Measurements from ENCODE around the gene CUL1.
A peak's percentile ranks its signal among the peaks of the same experiment; 100 is the strongest.

The CUL1 gene

DNA sequence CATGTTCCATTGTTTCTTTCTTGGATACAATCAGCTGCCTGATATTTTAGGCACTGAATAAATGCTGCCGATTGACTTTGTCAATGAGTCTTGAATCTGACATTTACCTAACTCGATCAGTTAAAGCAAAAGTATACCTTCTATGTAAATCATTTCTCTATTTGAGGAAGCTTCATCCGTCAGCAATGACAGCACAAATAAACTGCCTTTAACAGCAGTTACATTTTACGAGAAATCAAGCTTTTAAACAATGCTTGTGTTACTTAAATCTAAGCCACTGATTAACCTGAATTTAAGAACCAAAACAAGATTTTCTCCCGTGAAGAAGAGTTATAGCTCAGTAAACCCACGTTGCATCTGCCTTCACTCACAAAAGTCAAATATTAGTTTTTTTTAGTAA is 71.3 kb downstream of the CUL1 start:
- DNase-seq, result no peak

DNA sequence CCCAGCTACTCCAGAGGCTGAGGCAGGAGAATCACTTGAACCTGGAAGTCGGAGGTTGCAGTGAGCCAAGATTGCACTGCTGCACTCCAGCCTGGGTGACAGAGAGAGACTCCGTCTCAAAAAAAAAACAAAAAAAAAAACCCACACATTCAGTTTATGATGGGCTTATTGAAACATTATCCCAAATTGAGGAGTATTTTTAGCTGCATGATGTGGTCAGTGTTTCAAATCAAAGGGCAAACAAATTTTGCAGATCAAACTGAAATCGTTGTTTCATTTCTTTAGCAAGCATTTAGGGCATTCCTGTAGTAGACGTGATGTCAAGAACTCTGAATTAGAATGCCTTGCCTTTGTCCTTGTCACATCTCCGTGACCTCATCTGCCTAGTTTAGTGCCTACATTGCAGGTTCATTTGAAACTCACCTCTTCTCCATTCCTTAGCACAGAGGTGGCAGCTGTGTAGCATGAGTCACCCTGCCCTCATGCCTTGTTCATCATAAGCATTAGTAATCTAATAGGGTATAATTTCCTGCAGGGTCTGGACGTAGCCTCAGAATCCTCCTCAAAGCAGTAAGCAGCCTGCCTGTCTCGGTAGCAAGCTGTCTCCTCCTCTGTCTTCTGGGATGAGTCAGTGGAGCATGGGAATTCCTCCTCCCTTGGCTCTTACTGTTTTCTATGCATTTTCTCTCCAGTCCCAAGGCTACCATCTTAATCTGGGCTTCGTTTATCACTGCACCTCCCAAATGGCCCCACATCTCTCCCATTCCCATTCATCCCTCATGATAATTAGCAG is 73.8 kb downstream of the CUL1 start:
- DNase-seq, result peak; percentile 17 to 47

DNA sequence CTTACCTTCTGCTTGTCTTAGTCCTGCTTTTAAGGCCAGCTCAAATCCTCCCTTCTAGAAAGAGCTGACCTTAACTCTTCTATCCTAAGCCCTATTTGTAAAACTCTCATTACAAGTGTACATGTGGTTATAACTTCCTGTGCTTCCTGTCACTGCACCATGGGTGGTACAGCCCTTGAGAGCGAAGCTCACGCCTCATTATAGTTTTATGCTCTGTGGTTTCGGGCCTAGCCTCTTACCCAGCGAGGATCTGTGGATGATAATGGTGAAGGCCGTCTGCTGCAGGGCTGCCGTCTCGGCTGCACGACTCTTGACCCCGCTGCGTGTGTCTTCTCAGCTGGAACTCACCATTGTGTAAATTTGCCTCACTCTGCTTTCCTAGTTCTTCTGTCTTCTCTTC is 74.6 kb downstream of the CUL1 start:
- DNase-seq, result peak; percentile 19 to 34

DNA sequence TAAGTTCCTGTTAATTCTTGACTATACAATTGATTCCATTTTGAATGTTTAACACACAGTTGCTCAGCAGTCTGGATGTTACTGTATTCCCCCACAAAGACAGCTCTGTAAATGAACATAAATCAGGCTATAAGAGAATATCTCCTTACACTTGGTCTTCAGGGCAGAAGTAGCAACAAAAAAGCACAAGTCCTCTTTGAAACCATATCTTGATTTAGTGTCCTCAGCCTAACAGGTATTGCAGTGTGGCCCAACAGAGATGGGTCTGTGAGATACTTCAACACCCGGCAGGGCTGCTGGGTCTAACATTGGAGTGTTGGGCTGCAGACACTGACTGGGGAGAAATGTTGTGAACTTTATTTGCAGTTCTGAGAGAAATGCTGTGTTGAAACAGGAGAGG is 75.8 kb downstream of the CUL1 start:
- DNase-seq, result no peak

DNA sequence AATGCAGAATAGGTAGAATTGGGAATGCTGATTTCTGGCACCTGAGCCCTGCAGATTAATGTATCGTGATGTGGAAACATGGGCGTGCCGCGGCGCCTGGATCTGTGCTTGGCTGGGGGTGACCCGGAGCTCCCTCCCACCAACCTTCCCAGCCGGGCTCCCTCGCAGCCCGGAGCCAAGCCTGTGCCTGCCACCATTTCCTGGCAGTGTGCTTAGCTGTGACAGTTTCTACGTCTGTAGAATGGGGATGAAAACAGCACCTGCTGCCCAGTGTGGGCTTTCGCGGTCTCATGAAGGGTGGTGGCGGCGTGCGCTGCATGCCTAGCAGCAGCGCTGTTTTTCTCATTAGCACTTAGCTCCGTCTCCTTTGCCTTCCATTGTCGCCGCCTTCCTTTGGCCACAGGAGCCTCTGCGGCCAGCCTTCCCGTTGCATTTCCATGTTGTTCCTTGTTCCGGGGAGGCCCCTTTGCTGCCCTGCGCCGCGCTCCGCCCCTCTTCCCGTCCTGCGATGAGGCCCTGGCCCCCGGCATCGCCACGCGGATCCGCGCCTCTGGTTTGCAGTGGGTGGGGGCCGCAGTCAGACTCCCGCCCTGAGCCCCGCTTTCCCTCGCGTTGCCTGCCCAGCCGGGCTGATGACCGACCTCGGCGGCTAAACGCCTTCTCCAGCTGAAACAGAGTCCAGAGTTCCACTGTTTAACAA is 84.2 kb downstream of the CUL1 start:
- no peak for DNase-seq

DNA sequence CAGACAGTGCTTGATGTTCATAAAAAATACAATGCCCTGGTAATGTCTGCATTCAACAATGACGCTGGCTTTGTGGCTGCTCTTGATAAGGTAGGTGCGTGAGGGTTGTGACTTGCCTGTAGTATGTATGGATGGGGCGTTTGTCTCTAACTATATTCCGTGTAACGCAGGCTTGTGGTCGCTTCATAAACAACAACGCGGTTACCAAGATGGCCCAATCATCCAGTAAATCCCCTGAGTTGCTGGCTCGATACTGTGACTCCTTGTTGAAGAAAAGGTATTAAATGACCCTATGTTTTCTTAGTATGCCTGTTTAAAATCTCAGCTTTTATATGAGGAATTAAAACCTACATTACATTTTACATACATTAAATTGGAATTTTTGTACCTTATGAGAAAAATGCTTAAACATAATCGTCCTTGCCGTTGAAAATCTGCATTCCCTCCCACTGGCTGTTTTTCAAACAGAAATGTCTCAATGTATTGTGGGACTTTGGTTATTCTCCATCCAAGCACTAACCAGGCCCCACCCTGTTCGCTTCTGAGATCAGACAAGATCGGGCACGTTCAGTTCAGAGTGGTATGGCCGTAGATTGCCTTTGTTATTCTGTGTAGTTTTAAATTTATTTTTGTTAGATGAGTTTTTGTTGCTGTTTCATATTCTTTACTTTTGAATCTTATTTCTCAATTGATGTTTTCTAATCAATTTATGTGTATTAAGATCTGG is 85.3 kb downstream of the CUL1 start:
- no peak for DNase-seq

DNA sequence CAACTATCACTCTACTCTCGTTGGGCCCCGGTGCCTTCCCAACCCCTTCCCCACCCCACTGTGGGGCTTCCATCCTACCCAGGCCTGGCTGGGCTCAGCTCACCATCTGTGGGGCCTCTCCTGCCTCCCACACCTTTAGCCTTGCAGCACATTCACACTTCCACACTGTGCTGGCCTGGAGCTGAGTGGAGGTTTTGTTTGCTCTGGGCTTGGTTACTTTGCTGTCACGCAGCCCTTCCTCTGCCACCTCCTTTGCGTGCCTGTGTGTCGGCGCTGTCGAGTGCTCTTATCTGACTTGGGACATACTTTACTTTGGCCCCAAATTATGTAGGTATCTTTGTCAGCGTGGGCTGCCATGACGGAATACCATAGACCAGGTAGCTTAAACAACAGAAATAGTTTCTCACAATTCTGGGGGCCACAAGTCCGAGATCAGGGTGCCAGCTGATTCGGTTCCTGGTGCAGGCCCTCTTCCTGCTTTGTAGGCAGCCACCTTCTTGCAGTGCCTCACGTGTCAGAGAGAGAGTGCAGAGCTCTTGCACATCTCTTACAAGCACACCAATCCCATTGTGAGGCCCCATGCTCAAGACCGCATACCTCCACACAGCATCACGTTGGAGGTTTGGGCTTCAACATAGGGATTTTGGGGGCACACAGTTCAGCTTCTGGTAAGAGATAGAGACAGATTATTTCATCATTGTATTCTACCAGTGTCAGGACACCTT is 89.0 kb downstream of the CUL1 start:
- DNase-seq, result no peak

DNA sequence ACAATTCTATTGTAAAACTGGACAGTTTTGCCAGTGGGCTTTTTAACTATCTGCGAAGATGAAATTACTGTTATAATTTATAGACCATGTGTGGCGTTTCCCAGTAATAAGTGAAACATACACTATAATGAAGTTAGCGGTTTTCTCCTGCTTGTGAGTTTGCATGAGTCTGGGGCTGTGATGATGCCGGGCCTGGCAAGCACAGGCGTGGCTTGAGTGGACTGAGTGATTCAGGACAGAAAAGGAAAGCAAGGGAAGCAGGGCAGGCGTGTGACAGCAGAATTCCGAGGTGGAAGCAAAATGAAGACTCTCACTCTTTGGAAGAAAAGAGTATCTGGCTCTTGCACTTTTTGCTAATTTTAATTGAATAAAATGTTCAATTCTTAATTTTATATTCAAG is 90.5 kb downstream of the CUL1 start:
- DNase-seq, result no peak

DNA sequence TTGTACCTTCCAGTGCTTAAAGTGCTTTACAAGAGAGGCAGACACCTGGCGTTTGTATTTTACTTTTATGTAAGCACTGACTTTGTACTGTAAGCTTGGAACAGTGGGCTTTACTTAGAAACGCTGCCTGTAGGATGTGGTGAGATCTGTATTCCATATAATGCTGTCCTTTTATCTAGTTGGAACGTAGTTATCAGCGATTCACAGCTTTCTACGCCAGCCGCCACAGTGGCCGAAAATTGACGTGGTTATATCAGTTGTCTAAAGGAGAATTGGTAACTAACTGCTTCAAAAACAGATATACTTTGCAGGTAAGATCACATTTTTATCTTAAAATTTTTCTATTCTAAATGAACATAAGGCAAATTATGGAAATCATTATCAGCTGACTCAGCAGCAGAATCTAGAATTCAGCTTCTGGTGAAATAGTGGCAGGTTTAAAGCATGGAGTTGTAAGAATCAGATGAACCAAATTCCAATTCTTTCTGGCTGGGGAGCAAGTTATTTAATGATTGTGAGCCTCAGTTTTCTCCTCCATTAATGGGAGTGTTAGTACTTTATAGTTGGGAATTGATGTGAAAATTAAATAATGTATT is 91.5 kb downstream of the CUL1 start:
- no peak for DNase-seq

DNA sequence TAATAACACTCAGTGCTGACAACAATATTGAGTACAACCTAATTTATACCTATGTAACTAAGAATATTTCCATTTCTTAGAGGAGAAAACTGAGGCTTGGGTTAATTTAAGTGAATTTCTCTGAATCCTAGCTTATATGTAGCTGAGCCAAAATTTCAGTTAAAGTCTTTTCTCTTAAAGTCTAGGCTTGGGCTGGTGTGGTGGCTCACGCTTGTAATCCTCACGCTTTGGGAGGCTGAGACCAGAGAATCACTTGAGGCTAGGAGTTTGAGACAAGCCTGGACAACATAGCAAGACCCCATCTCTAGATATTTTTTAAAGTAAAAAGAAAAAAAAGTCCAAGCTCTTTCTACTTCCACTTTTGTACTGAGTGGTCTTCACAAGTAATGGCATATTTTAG is 92.1 kb downstream of the CUL1 start:
- DNase-seq, result no peak

DNA sequence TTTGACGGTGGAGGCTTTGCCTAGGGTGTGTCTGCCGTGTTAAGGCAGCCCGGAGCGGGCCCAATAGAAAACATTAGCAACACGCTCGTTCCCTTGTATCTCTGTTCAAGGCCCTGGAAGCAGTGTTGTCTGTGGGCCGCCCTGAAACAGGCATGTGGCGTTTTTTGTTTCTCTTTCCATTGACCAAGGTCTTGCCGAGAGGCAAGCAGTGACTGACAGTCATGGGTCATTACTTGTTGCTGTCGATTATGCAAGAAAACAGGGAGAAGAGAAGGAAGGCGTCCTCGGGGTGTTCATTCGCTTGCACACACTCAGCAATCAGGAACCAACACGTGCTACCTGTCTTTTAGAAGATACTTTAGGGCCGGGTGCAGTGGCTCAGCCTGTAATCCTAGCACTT is 92.8 kb downstream of the CUL1 start:
- no peak for DNase-seq

DNA sequence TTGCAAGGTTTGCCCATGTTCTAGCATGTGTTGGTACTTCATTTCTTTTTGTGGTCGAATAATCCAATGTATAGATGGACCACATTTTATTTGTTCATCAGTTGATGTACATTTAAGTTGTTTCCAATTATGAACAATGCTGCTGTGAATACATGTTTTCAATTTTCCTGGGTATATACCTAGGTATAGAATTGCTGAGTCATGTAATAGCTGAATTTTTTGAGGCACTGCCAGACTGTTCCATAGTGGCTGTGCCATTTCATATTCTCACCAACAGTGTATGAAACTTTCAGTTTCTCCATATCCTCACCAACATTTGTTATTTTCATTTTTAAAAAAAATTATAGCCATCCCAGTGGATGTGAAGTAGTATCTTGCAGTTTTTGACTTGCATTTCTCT is 94.9 kb downstream of the CUL1 start:
- no peak for DNase-seq

DNA sequence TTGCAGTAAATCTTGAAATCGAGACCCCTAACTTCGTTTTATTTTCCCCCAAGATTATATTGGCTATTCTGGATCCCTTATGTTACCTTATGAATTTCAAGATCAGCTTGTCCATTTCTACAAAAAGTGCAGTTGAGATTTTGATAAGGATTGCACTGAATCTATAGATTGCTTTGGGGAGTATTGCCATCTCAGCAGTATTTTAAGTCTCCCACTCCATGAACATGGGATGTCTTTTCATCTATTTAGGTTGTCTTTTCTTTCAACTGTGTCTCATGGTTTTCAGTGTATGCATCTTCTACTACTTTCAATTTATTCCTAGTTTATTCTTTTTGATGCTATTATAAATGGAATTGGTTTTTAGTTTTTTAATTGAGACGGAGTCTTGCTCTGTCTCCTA is 95.8 kb downstream of the CUL1 start:
- no peak for DNase-seq

DNA sequence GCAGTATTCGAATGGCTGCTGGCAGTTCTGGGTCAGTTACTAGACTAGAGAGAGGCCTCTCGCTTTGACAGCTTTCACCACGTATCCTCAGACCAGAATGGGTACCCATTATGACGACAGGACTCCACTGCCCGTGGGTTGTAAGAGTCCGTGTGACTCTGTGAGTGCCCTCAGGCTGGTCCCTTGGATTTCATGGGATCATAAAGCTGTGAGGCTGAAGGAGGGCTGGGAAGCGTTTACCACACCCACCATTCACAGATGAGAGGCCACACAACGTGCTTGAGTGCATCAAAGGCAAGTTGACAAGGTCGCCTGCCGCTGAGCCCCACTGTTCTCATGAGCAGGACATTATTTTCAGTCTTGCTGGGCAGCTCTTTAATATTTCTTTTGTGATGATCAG is 98.1 kb downstream of the CUL1 start:
- DNase-seq, result no peak

DNA sequence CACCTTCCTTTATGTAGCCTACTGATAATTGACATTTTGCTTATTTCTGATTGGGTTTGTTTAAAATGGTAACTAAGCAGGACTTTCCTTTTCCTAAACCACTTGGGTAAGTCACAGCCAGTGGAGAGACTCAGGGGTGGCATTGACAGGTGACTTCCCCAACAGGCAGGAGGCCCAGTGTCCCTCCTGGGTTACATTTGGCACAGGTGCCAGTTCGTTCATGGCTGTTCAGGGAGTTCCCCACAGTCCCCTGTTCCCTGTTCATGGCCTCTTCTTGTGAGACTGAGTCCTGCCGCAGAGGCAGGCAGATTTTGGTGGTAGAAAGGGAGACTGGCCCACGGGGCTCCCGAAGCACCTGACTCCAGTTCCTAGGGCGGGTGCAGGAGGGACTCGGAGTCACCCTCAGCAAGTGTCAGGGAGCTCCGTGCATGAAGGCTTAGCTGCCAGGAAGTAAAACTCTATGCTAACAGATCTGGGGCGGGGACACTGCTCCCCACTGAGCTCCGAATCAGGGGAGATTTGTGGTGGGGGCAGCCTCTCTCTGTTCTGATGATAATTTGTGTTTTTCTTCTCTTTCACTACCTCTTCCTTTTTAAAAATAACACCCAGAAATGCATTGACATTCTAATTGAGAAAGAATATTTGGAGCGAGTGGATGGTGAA is 101.3 kb downstream of the CUL1 start:
- DNase-seq, result no peak

DNA sequence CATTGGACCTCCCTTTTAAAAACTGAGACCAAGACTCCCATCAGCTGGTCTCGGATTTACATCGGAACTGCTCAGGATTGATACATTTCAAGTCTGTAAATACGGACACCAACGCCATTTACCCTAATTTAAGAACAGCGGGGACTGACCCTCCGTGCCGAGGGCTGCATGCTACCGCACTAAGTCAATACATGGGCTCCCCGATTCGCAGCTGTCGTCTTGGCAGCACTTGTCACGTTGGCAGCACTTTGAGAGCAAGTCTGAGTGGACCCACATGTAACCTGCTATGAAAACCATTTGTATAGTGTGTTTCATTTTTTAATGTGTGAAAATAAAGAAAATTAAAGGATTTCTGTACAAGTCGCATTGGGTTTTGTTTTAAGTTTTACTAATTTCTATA is 102.0 kb downstream of the CUL1 start:
- DNase-seq, result no peak

DNA sequence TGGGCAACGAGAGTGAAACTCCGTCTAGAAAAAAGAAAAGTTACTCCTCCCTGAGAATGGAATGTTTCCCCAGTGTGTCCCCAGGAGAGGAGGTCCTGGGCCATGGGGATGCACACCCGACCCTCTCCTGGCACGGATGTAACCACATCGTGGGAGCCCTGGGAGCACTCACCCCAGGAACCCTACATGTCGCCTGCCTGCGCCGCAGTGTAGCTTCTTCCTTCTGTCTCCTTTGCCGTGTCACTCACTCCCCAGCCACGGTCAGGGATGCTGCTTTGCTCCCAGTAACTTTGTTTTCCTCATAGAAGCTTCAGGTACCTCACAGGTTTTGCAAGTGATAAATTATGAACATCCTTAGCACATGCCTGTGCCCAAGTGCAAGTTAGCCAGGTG is 103.4 kb downstream of the CUL1 start:
- no peak for DNase-seq

DNA sequence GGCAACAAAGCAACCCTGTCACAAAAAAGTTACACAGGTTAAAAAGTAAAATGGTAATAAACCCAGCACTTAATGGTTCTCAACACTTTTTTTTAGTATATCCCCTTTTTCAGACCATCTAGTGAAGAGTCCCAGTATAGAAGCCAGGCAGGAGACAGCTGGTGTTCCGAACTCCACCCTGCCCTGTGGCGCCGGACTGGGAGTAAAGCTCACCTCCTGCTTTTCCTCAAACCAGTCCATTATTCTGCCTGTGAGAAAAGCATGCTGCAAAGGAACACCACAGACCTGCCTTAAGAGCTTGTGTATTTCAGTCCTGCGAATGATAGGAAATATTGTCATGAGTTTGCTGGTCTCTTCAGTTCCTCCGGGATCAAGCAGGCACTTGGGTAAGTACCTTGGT is 104.4 kb downstream of the CUL1 start:
- no peak for DNase-seq

DNA sequence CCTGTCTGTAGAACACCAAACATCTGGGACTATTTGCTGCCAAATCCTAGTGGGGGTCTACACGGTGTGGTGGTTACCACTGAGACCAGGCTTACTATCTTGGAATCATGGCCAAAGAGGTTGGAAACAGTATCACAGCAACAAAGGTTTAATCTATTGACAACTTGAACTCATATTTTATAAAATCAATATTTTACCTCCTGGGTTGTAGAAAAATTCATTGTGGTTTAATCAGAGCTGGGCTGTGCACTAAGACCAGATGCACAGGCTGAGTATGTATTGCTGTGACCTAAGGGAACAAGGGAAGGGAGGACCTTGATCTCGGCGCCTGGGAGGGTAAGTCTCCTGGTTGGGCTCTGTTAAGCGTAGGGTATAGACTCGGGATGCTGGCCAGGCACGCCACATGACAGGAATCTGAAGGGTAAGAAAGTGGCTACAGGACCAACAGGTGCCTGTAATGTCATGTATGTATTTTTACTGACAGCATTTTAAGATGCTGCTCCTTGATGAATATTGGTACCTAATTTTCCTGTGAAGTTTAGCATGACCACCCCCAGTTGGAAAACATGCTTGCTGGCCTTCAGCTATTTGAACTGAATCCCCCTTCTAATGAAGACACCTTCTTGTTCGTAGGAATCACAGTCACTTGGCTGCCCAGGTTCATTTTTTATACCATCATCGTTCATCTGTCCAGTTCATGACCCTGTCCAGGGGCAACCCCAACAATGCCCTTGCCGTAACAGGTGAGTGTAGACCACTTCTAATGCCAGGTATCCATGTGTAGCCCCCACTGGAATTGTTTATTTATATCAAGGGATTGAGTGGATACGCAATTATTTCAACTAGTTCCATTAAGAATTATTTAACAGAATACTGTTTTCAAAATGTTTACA is 105.9 kb downstream of the CUL1 start:
- no peak for DNase-seq

DNA sequence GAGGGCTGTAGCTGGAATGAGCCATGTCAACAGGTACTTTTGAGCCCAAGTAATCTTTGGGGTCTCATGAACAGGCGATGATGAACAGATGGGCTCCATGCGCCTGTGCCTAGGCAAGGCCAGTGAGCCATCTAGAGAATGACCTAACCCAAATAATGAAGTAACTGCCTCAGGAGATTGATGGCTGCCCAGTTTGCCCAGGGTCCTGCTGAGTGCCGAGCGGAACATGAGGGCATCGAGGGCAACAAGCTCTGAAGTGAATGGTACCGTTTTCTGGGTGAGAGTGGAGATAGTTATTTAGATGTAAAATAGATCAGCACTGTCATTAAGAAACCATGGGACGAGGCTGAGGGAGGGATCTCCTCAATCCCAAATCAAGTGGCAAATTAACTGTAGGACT is 107.5 kb downstream of the CUL1 start:
- DNase-seq, result no peak

DNA sequence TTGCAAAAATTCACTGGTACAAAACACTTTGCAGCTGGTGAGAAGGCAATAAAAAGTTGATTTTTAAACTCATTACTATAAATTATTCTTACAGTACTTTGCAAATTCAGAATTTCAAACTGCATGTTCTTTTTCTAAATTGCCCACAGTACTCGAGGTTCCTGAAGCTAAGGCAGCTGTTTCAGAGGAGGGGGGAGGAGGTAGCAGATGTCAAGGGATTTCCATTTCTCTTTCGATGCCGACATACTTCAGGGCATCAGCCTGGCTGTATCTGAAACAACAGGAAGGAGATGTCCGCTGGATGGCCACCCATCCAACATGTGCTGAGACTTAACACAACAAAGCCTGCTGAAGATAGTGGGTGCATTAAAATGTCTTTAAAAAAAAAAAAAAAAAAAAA is 108.7 kb downstream of the CUL1 start:
- no peak for DNase-seq

Data from activated CD4-positive, alpha-beta T cell treated with anti-CD3 and anti-CD28 coated beads, Interleukin-2, amount 50 U/mL, for 48 hours (primary cell).